SU-DHL-6 (cell line): ENCODE data around the gene PRKAR1B.

Source experiments
- CTCF ChIP-seq: fragments of 200-600 bp; sonication (generic); IDR thresholded peaks from one replicate; pipeline ENCODE4 v1.5.1; 2017; ENCODE audit warnings: antibody characterized with exemption, mild to moderate bottlenecking, low read length, moderate library complexity; ENCODE audit not compliant: insufficient read depth, poor library complexity, severe bottlenecking
- EZH2phosphoT487 ChIP-seq: fragments of 200-600 bp; sonication (generic), shearing (Covaris generic); conservative IDR thresholded peaks from 2 replicates; pipeline ENCODE4 v1.6.1; 2018; ENCODE audit warnings: mild to moderate bottlenecking, antibody characterized with exemption, low read length, moderate library complexity, mixed read lengths

- TF ChIP-seq CTCF = no peak
- no peak for TF ChIP-seq EZH2phosphoT487
Measured at GRCh38 chr7:518630-519483, 208.2 kb downstream of the PRKAR1B start.
